GM12878 (cell line): ENCODE results near the gene PLCB2. TPM values are rescaled to one million over a fixed set of nuclear protein-coding genes. Genes with fewer than 3 reads are reported as not detected.

ENCODE experiments used
- ATAC-seq: fragments of 200-7000 bp; cut with Tn5 transposase; 3 replicates; pipeline ENCODE4 v1.9.1; 2020; ENCODE audit warnings: mild to moderate bottlenecking, moderate library complexity
- BruUV-seq: library from RNA; stranded (reverse); fragments of 400-500 nt; replicated peaks from 2 replicates; lab custom pipeline; 2021; lab: Mats Ljungman, UMichigan
- CTCF ChIA-PET: fragments of 300-600 bp; sonication (Branson Sonifier 250); formaldehyde crosslinking; extraction: SDS; loops from one replicate; lab custom pipeline; 2021; ENCODE audit warnings: inconsistent platforms; lab: Yijun Ruan, JAX
- POLR2A ChIA-PET: fragments of 350-600 bp; formaldehyde crosslinking; extraction: SDS; loops from one replicate; lab custom pipeline; 2021; ENCODE audit warnings: inconsistent platforms; lab: Charles Lee
- RAD21 ChIA-PET: fragments of 300-600 bp; sonication (Branson Sonifier 250); formaldehyde crosslinking; loops from one replicate; lab custom pipeline; 2023; ENCODE audit warnings: antibody characterized with exemption; ENCODE audit not compliant: unreplicated experiment; lab: Charles Lee
- SMC1A ChIA-PET: fragments of 300-600 bp; sonication (Branson Sonifier 250); formaldehyde crosslinking; loops from one replicate; lab custom pipeline; 2023; ENCODE audit not compliant: unreplicated experiment, uncharacterized antibody; lab: Charles Lee
- DNase-seq: peaks from one replicate; pipeline ENCODE4 v3.0.0-alpha.2; 2011; ENCODE audit warnings: low read depth, low spot score
- FAIRE-seq: peaks from 3 replicates; lab custom pipeline; 2011; peaks lifted over from hg19 to GRCh38; lab: Jason Lieb, UNC
- H2AFZ ChIP-seq: 2 replicates; pipeline ENCODE4 v1.6.0; 2011; ENCODE audit warnings: low read depth, low read length, control low read depth; ENCODE audit not compliant: control insufficient read depth
- H3K27ac ChIP-seq: 2 replicates; pipeline ENCODE4 v1.5.1; 2011; ENCODE audit warnings: control low read depth; ENCODE audit not compliant: control insufficient read depth, insufficient read depth
- H3K27me3 ChIP-seq, 2 experiments: replicated peaks in 1 of 2; 2 replicates each; pipeline versions ENCODE4 v1.6.0 to v1.6.1; 2011; ENCODE audit warnings: low read length in 1 of 2; ENCODE audit not compliant: control insufficient read depth in 2 of 2, insufficient read depth in 2 of 2
- H3K36me3 ChIP-seq, 2 experiments: 2 replicates each; pipeline ENCODE4 v1.5.1; 2011; ENCODE audit warnings: low read length in 1 of 2; ENCODE audit not compliant: control insufficient read depth in 2 of 2, insufficient read depth in 2 of 2
- H3K4me1 ChIP-seq: 2 replicates; pipeline ENCODE4 v1.6.1; 2011; ENCODE audit warnings: mild to moderate bottlenecking, low read length, moderate library complexity, mixed read lengths; ENCODE audit not compliant: control insufficient read depth, insufficient read depth
- H3K4me2 ChIP-seq: 2 replicates; pipeline ENCODE4 v1.6.0; 2011; ENCODE audit warnings: control low read depth; ENCODE audit not compliant: control insufficient read depth, insufficient read depth
- H3K4me3 ChIP-seq: fragments of 200-600 bp; sonication (generic); 2 replicates; pipeline ENCODE4 v1.5.1; 2016
- H3K79me2 ChIP-seq: 2 replicates; pipeline ENCODE4 v1.6.0; 2011; ENCODE audit warnings: low read length; ENCODE audit not compliant: control insufficient read depth, insufficient read depth
- H3K9ac ChIP-seq: 2 replicates; pipeline ENCODE4 v1.8.0; 2011; ENCODE audit warnings: low read length, control low read depth, mixed read lengths; ENCODE audit not compliant: control insufficient read depth, insufficient read depth
- H3K9me3 ChIP-seq: replicated peaks from 3 replicates; pipeline ENCODE4 v1.5.1; 2011; ENCODE audit warnings: mild to moderate bottlenecking, low read length; ENCODE audit not compliant: control insufficient read depth, insufficient read depth
- H4K20me1 ChIP-seq: 2 replicates; pipeline ENCODE4 v1.6.0; 2011; ENCODE audit not compliant: control insufficient read depth, insufficient read depth
- CHD1 ChIP-seq: IDR thresholded peaks from 2 replicates; pipeline ENCODE4 v1.6.1; 2012; ENCODE audit warnings: low read depth, low read length, improper control_type of control experiment
- IKZF1 ChIP-seq: fragments of 450-650 bp; conservative IDR thresholded peaks from 2 replicates; pipeline ENCODE4 v1.6.1; 2017; ENCODE audit warnings: antibody characterized with exemption, mild to moderate bottlenecking
- ZNF274 ChIP-seq: IDR thresholded peaks from one replicate; pipeline ENCODE4 v1.8.0; 2011; ENCODE audit not compliant: insufficient read length, insufficient read depth
- WGBS: methylation state at CpG from one replicate; pipeline ENCODE4 v1.1.6; 2016; ENCODE audit warnings: low lambda C conversion rate; ENCODE audit not compliant: insufficient replicate concordance, insufficient coverage; ENCODE audit errors: missing lambda C conversion rate; 5-methylcytosine and 5-hydroxymethylcytosine counted together
- in situ Hi-C: fragments of 300-500 bp; cut with MboI; formaldehyde crosslinking; loops from 9 replicates; pipeline ENCODE4 v1.14.3; 2018; ENCODE audit warnings: mixed read lengths
- intact Hi-C: fragments of 100-400 bp; cut with micrococcal nuclease; formaldehyde crosslinking; loops from one replicate; pipeline ENCODE4 v1.14.2; 2022; ENCODE audit not compliant: unreplicated experiment
- polyA plus RNA-seq, 11 experiments: library from polyadenylated mRNA; depleted of rRNA in 4 of 11; unstranded in 6 of 11; stranded (reverse) in 5 of 11; fragments of >200 nt; fragmentation: Nextera tagmentation in 4 of 11; fragmentation: Illumina TruSeq in 1 of 11; extraction: Ambion mirVana in 4 of 11; extraction: Trizol in 1 of 11; gene quantifications; 1 replicate in 1 of 11; 2 replicates in 10 of 11; pipeline versions ENCODE4 v1.2.1 to v1.2.3, GENCODE V29; 2011 to 2016; ENCODE audit warnings: inconsistent platforms in 2 of 11, missing spikeins in 2 of 11, low read depth in 1 of 11
- total RNA-seq, 4 experiments: library from RNA; depleted of rRNA in 3 of 4; stranded (reverse); fragments of >200 nt in 3 of 4; fragmentation: Illumina TruSeq in 1 of 4; extraction: Trizol in 1 of 4; gene quantifications; 2 replicates each; pipeline versions ENCODE4 v1.2.1 to v1.2.3, GENCODE V29; 2013 to 2021
- TF ChIP-seq, protein P1 (sequence below): IDR thresholded peaks from 2 replicates; pipeline ENCODE4 v1.6.1; 2011; ENCODE audit warnings: low read depth, low read length, improper control_type of control experiment, borderline replicate concordance

The PLCB2 gene
- total and polyA plus RNA-seq, 10 of the 15 experiments (the other 5 are each of a cell fraction or from before 2014, with no cell fraction given): 1.2 to 39.4 (median 10.7) TPM

GRCh38 chr15:40270246-40270995 is 37.3 kb downstream of the PLCB2 start:
- Histone ChIP-seq H3K4me3 (no peak overlapping the region), H3K79me2 (no peaks in the 10 kb centered on the region), H3K36me3 (no peaks in the 10 kb centered on the region), H3K4me1 (no peaks in the 10 kb centered on the region), H3K9ac (no peak overlapping the region), H3K27me3 (no peaks in the 10 kb centered on the region), H3K27ac (no peak overlapping the region), H4K20me1 (no peaks in the 10 kb centered on the region), H3K9me3 (no peaks in the 10 kb centered on the region), H2AFZ (no peak overlapping the region), H3K4me2 (no peak overlapping the region)
- ChIA-PET CTCF (interaction anchor here (1.0 to 11.7 kb wide), 3 partner anchors 9 to 225 kb away, joined by 3 to 296 read pairs (median 5); no protein-coding TSS in a partner anchor), POLR2A (no interaction called here), RAD21 (interaction anchor here (1.2 to 1.8 kb wide), 3 partner anchors 52 to 225 kb away, joined by 3 to 9 read pairs (median 3); no protein-coding TSS in a partner anchor), SMC1A (interaction anchor here (1.1 to 6.4 kb wide), 5 partner anchors 15 to 232 kb away, joined by 3 to 98 read pairs (median 4); no protein-coding TSS in a partner anchor)
- DNase-seq (no peak), ATAC-seq (no peak), FAIRE-seq (no peak)
- WGBS: 23% methylated on average over 11 of the region's 11 CpGs
- intact Hi-C loops: loop anchor here (10.0 kb wide), 2 partner anchors 166 to 386 kb away; partner anchors contain the start of gene BMF
- TF ChIP-seq, protein P1, sequence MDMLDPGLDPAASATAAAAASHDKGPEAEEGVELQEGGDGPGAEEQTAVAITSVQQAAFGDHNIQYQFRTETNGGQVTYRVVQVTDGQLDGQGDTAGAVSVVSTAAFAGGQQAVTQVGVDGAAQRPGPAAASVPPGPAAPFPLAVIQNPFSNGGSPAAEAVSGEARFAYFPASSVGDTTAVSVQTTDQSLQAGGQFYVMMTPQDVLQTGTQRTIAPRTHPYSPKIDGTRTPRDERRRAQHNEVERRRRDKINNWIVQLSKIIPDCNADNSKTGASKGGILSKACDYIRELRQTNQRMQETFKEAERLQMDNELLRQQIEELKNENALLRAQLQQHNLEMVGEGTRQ: no peak
- TF ChIP-seq ZNF274 (no peak), CHD1 (no peak), IKZF1 (no peak)
- in situ Hi-C loops: loop anchor here (5.0 to 10.0 kb wide), 4 partner anchors 53 to 486 kb away; partner anchors contain the start of gene FSIP1
- no TSS peak for BruUV-seq
